HG03457 (cell line): ENCODE results near the gene FUNDC1.
A peak's percentile ranks its signal among the peaks of the same experiment; 100 is the strongest.
"Not testable (repeated sequence)": the region's sequence is repeated elsewhere in the genome, so short reads cannot be mapped to it uniquely, and the experiment has no call there.

Experiments used
- ATAC-seq: cut with Tn5 transposase; IDR thresholded peaks from one replicate; pipeline ENCODE4 v1.9.1; 2021; ENCODE audit warnings: moderate number of reproducible peaks; ENCODE audit not compliant: unreplicated experiment

Gene FUNDC1

GRCh38 chrX:44542567-44543325, at the start of gene FUNDC1:
TSS of gene FUNDC1 (minus strand) at chrX:44542859. CDS start at chrX:44542832, 27 bp downstream.
- peak; percentile 97 for ATAC-seq

- ATAC-seq, result no peak
Measured at GRCh38 chrX:44585866-44586265, 43.2 kb upstream of the FUNDC1 start.

- no peak for ATAC-seq
Measured at GRCh38 chrX:44580466-44580865, 37.8 kb upstream of the FUNDC1 start.

- ATAC-seq, result no peak
Measured at GRCh38 chrX:44572340-44572938, 29.8 kb upstream of the FUNDC1 start.

- ATAC-seq, result no peak
Measured at GRCh38 chrX:44570522-44570921, 27.9 kb upstream of the FUNDC1 start.

GRCh38 chrX:44569122-44569521, 26.5 kb upstream of the FUNDC1 start:
- ATAC-seq, result no peak

- no peak for ATAC-seq
Measured at GRCh38 chrX:44568196-44568595, 25.5 kb upstream of the FUNDC1 start.

GRCh38 chrX:44561896-44562295, 19.2 kb upstream of the FUNDC1 start:
- not testable (repeated sequence) for ATAC-seq

- ATAC-seq, result no peak
Measured at GRCh38 chrX:44550563-44550962, 7.9 kb upstream of the FUNDC1 start.

GRCh38 chrX:44545454-44545853, 2.8 kb upstream of the FUNDC1 start:
- not testable (repeated sequence) for ATAC-seq

GRCh38 chrX:44544036-44544435, 1.4 kb upstream of the FUNDC1 start:
- ATAC-seq, result no peak

GRCh38 chrX:44536198-44536597, 6.5 kb downstream of the FUNDC1 start:
- ATAC-seq, result no peak

GRCh38 chrX:44529310-44529709, 13.3 kb downstream of the FUNDC1 start:
- no peak for ATAC-seq

- no peak for ATAC-seq
Measured at GRCh38 chrX:44514272-44514671, 28.4 kb downstream of the FUNDC1 start.

GRCh38 chrX:44507292-44507691, 35.4 kb downstream of the FUNDC1 start:
- ATAC-seq, result no peak

- ATAC-seq, result no peak
Measured at GRCh38 chrX:44506678-44507077, 36.0 kb downstream of the FUNDC1 start.

- ATAC-seq, result no peak
Measured at GRCh38 chrX:44503560-44503959, 39.1 kb downstream of the FUNDC1 start.

- no peak for ATAC-seq
Measured at GRCh38 chrX:44495091-44495490, 47.6 kb downstream of the FUNDC1 start.

GRCh38 chrX:44494357-44494756, 48.3 kb downstream of the FUNDC1 start:
- no peak for ATAC-seq

GRCh38 chrX:44489515-44489914, 53.1 kb downstream of the FUNDC1 start:
- ATAC-seq, result no peak

GRCh38 chrX:44484607-44485146, 58.0 kb downstream of the FUNDC1 start:
- ATAC-seq, result no peak

- no peak for ATAC-seq
Measured at GRCh38 chrX:44483965-44484606, 58.6 kb downstream of the FUNDC1 start.
